Peyer's patch (tissue), 4 donors: ENCODE measurements around the gene CCDC190. TPM values are rescaled to one million over a fixed set of nuclear protein-coding genes. Genes with fewer than 3 reads are reported as not detected.
A peak's percentile ranks its signal among the peaks of the same experiment; 100 is the strongest.

Experiments used
- DNase-seq, 3 donors: peaks; one replicate each; pipeline ENCODE4 v3.0.0-alpha.2; 2017 to 2019
- H3K27ac ChIP-seq, 4 donors: fragments of 200-600 bp; sonication (generic); one replicate each; pipeline ENCODE4 v1.5.1; 2016 to 2019
- H3K27me3 ChIP-seq, 2 donors: fragments of 200-600 bp; sonication (generic); one replicate each; pipeline ENCODE4 v1.5.1; 2019
- H3K36me3 ChIP-seq, 3 donors: fragments of 200-600 bp; sonication (generic); one replicate each; pipeline ENCODE4 v1.5.1; 2016 to 2019
- H3K4me1 ChIP-seq, 4 donors: fragments of 200-600 bp; sonication (generic); one replicate each; pipeline ENCODE4 v1.5.1; 2016 to 2019
- H3K4me3 ChIP-seq, 4 donors: fragments of 200-600 bp; sonication (generic); 1 replicate in 3 of 4; 2 replicates in 1 of 4; pipeline ENCODE4 v1.5.1; 2016 to 2019; ENCODE audit warnings: mild to moderate bottlenecking in 1 of 4
- H3K9me3 ChIP-seq, 4 donors: fragments of 200-600 bp; sonication (generic); one replicate each; pipeline ENCODE4 v1.5.1; 2016 to 2019; ENCODE audit warnings: mild to moderate bottlenecking in 1 of 4
- CTCF ChIP-seq, 6 experiments: fragments of 450-650 bp in 4 of 6; fragments of 200-600 bp in 2 of 6; sonication (generic) in 1 of 6; IDR thresholded peaks; one replicate each; pipeline ENCODE4 v1.5.1; 2017 to 2019; ENCODE audit warnings: antibody characterized with exemption in 6 of 6, mild to moderate bottlenecking in 3 of 6, moderate library complexity in 1 of 6
- POLR2A ChIP-seq, 2 donors: fragments of 450-650 bp; IDR thresholded peaks; one replicate each; pipeline ENCODE4 v1.5.1; 2017; ENCODE audit warnings: antibody characterized with exemption in 2 of 2, mild to moderate bottlenecking in 2 of 2, moderate library complexity in 2 of 2
- total RNA-seq, 4 donors: library from RNA; depleted of rRNA; stranded (reverse); fragments of >200 nt; gene quantifications; one replicate each; pipeline ENCODE4 v1.1.0, GENCODE V29; 2016

Gene CCDC190
- total RNA-seq, 4 donors from 2014 or later, result not detected

- Histone ChIP-seq H3K4me3 (no peak overlapping the region), H3K36me3 (no peaks in the 10 kb centered on the region), H3K27me3 (no peaks in the 10 kb centered on the region), H3K9me3 (no peaks in the 10 kb centered on the region), H3K4me1 (no peaks in the 10 kb centered on the region), H3K27ac (no peak overlapping the region)
- TF ChIP-seq CTCF (IDR thresholded peaks at IDR 0.05), result no peak
- no peak for TF ChIP-seq POLR2A (IDR thresholded peaks at IDR 0.05)
- no peak for DNase-seq
Observed at GRCh38 chr1:162851341-162851740, 9.6 kb downstream of the CCDC190 start.

GRCh38 chr1:162849711-162850110 is 11.3 kb downstream of the CCDC190 start:
- no peaks in the 10 kb centered on the region for H3K36me3 ChIP-seq
- H3K9me3 ChIP-seq, result no peaks in the 10 kb centered on the region
- no peaks in the 10 kb centered on the region for H3K4me1 ChIP-seq
- no peak overlapping the region for H3K27ac ChIP-seq
- DNase-seq, result no peak
- H3K27me3 ChIP-seq, result no peaks in the 10 kb centered on the region
- TF ChIP-seq CTCF (IDR thresholded peaks at IDR 0.05), result no peak
- no peak for TF ChIP-seq POLR2A (IDR thresholded peaks at IDR 0.05)
- H3K4me3 ChIP-seq, result no peak overlapping the region

DNA sequence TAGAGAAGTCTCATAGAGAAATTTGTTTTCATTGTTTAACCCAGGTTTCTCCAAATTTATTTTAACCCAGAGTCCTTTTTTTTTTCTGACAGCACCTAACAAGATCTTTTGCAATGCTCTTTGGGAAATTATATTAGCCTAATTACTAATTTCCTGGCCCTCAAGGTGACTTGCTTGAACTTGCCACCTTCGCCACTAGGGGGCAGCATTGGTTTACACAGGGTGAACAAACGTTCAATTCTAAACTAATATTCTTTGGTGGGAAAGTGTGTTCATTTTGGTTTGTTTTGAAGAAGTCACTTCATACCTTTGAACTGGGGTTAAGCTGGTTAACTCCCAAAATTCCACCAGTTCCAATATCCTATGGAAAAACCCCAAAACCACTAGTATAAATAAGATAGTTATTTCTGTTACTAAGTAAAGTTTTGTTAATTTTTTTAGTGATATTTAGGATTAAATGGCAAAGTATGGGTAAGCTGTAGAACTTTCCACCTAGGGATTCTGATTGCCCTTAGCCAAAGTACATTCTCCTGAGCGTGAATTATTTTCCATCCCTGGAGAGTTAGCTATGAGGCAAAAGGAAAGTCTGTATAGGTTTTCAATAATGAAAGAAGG is 13.0 kb downstream of the CCDC190 start:
- H3K4me3 ChIP-seq, result no peak overlapping the region
- TF ChIP-seq CTCF (IDR thresholded peaks at IDR 0.05) (peak; percentile 74 to 93 (median 84)), POLR2A (IDR thresholded peaks at IDR 0.05) (no peak)
- no peaks in the 10 kb centered on the region for H3K27me3 ChIP-seq
- no peaks in the 10 kb centered on the region for H3K36me3 ChIP-seq
- DNase-seq, result peak; percentile 70 to 93 (median 82)
- H3K9me3 ChIP-seq, result no peaks in the 10 kb centered on the region
- H3K27ac ChIP-seq, result no peak overlapping the region
- H3K4me1 ChIP-seq, result no peaks in the 10 kb centered on the region

GRCh38 chr1:162846256-162847212 is 14.4 kb downstream of the CCDC190 start:
- no peak for DNase-seq
- no peaks in the 10 kb centered on the region for H3K4me1 ChIP-seq
- H3K36me3 ChIP-seq, result no peaks in the 10 kb centered on the region
- no peaks in the 10 kb centered on the region for H3K27me3 ChIP-seq
- H3K27ac ChIP-seq, result no peak overlapping the region
- no peak for TF ChIP-seq CTCF (IDR thresholded peaks at IDR 0.05)
- no peak for TF ChIP-seq POLR2A (IDR thresholded peaks at IDR 0.05)
- H3K4me3 ChIP-seq, result no peak overlapping the region
- H3K9me3 ChIP-seq, result no peaks in the 10 kb centered on the region

DNA sequence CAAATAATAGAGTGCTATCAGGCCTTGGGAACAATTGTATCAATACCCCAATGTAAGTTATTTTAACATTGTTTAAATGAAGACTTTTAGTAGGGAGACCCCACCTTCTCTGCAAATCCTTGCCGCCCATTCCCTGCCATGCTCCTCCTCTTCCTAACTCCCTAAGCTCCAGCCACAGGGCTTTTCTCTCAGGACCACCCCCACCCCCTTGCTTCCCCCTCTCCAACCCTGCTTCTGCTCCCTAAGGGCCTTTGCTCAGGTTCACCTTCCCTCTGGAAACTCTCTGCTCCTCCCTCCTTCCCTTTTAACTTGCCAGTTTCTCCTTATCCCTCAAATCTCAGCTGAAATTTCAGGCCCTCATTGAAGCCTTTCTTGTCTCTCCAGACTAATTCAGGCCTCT is 16.8 kb downstream of the CCDC190 start:
- H3K4me1 ChIP-seq, result no peaks in the 10 kb centered on the region
- H3K27me3 ChIP-seq, result no peaks in the 10 kb centered on the region
- H3K9me3 ChIP-seq, result peaks cover 0 to 1% (median 0%) of the 10 kb centered on the region in 4 donors
- no peak overlapping the region for H3K27ac ChIP-seq
- TF ChIP-seq POLR2A (IDR thresholded peaks at IDR 0.05) (no peak), CTCF (IDR thresholded peaks at IDR 0.05) (no peak)
- no peak for DNase-seq
- no peak overlapping the region for H3K4me3 ChIP-seq
- H3K36me3 ChIP-seq, result no peaks in the 10 kb centered on the region
